Activated CD4-positive, alpha-beta T cell treated with anti-CD3 and anti-CD28 coated beads for 48 hours (primary cell): ENCODE measurements around the gene UNC5CL.

Experiments used
- DNase-seq: peaks from one replicate; pipeline ENCODE4 v3.0.0-alpha.2; 2020

The UNC5CL gene

GRCh38 chr6:41039060-41039998, at the start of gene UNC5CL:
Gene UNC5CL (minus strand): TSS chr6:41039221. CDS start chr6:41035074, 4,147 bp downstream.
- peak; percentile 76 for DNase-seq

DNA sequence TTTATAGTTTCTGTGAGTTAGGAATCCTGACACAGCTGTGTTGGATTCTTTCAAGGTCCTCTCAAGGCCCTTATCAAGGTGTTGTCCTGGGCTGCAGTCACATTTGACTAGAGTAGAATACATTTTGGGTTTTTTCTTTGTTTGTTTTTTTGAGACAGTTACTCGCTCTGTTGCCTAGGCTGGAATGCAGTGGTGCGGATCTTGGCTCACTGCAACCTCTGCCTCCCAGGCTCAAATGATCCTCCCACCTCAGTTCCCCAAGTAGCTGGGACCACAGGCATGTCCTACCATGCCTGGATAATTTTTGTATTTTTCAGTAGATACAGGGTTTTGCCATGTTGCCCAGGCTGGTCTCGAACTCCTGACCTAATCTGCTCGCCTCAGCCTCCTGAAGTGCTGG, 49.4 kb upstream of the UNC5CL start:
- DNase-seq, result no peak

DNA sequence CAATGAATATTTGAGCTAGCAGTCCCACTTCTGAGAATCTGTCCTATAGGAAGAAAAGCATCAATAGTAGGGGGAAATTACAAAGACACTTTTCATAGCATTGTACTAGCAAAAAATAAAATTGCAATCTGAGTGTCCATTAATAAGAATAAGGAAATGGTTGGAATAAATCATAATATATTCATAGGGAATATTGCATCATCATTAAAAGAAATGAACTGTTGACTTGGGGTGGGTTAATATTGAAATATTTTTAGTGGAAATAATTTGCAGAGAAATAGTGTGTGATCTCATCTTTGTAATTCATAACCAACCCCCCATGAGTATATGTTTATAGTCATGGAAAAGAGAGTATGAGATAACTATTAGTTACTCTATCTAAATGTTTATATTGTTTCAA, 46.2 kb upstream of the UNC5CL start:
- DNase-seq, result no peak

DNA sequence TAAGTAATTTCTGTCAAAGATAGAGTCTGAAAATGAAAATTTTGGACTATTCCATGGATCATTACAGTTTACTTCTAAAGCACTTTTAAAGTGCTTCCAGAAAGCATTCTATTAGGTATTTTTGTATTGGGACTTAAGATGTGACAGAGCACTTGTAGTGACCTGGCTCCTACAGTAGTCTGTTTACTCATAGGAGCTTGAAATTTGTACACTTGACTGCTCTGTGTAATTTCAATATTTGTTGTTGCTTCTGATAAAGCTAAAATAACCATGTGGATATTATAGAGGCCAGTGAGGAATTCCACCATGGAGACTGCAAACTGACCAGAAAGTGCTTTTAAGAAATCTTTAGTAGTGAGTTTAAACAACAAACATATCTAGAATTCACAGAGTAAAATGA, 44.1 kb upstream of the UNC5CL start:
- no peak for DNase-seq

- DNase-seq, result no peak
Observed at GRCh38 chr6:41080621-41081020, 41.6 kb upstream of the UNC5CL start.

GRCh38 chr6:41079080-41079479, 40.1 kb upstream of the UNC5CL start:
- no peak for DNase-seq

DNA sequence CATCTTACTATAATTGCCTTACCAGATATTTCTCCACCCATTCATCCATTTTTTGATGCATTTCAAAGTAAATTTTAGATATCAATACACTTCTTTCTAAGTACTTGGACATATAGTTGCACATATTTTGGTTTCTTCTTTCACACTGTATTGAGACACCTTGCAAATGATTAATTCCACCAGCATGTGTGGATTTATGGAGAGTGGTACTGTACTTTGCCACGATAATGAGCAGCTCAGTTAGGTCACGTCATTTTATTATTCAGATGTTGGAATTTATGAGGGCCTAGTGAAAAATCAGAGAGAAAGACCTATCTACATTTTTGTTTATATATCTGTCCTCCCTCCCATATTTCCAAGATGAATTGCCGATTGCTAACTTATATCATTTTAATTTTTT, 39.1 kb upstream of the UNC5CL start:
- no peak for DNase-seq

DNA sequence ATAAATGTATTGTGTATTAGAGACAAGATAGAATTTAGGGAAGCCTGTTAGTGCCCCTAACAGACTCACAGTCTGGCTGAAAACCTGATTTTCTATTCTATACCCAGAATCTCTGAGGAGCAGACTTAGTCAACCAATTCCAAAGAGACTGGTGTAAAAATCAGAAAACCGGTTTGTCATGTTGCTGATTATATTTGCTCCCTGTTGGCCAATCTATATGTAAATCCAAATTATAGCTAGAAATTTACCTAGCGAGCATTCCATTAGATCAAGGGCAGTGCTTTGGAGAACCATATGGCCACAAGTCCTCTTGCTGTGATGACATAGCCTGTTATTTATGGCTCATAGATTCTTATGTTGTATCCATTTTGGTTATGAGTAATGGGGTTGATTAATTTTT, 38.5 kb upstream of the UNC5CL start:
- DNase-seq, result no peak

GRCh38 chr6:41075651-41076626, 36.9 kb upstream of the UNC5CL start:
- DNase-seq, result no peak

GRCh38 chr6:41074692-41075436, 35.8 kb upstream of the UNC5CL start:
- no peak for DNase-seq

DNA sequence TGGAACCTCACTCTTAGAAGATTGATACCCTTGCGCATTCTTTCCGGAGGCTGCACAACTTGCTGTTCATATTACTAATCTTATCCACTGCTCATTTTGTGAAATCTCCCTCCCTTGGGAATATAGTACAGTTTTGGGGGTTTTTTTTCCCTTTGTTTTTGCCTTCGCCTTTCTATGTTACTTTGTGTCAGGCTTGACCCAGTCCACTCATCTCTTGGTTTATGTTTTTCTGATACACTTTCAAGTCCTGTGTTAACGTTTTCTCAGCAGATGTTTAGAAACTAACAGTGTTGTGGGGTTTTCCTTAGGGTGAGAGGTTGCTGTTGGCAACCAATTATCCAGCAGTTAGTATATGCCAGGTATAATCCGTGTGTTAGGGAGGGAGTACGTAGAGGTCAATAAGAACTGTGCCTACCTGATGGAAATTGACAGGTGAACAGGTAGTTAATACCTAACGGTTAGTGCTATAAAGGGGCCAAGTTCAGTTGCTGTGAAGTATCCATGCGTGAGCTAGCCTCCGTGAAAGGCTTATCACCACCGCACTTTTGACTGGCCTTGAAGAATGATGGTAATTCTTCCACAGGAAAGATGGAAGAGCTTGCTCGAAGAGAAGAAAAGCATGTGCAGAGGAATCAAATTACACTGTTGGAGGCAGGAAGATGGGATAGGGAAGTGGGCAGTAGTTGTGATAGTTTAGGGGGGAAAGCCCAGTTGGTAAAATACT, 35.1 kb upstream of the UNC5CL start:
- no peak for DNase-seq

DNA sequence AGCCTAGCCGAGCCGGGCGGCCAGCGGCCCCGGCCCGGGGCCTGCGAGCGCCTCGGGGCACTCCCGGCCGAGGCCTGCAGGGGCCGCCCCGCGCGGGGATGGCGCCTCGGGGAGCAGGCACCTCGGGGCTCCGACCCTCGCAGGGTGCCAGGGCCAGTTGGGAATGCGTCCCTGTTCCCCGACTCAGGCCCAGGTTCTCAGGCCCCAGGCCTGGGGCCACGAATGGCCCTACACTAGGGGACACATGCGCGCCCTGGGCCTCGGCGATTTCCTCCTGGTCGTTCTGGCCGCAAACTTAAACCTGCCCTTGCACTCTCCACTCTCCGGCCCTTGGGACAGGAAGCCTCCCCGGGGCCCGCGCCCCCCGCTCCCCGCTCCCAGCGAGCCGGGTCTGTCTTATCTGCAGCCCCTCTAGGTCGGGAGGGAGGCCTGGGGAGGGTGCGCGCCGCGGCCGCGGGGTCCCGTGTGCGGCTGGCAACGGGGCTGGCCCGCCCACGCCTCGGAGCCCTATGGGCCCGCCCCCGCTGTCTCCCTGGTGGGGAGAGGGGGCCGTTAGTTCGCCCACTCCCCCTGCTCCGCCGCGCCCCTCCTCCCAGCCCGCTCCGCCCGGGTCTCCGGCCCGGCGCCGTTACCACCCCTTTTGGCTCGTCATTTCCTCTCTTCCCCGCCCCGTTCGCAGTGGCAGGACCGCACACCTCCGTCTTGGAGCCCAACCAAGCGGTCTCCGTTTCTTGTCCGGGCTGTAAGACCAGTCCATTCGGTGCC, 34.4 kb upstream of the UNC5CL start:
- DNase-seq, result peak; percentile 86

GRCh38 chr6:41072836-41073202, 33.8 kb upstream of the UNC5CL start, which contains the start of gene NFYA:
Gene NFYA (plus strand): TSS chr6:41072974. CDS start chr6:41079090, 6,116 bp downstream.
- peak; percentile 100 for DNase-seq

GRCh38 chr6:41071923-41072835, 33.2 kb upstream of the UNC5CL start, which contains the start of gene OARD1:
Gene OARD1 (minus strand): TSS chr6:41072356. CDS start chr6:41071634, 722 bp downstream.
- DNase-seq, result peak; percentile 99

GRCh38 chr6:41071501-41071922, 32.5 kb upstream of the UNC5CL start:
- no peak for DNase-seq

DNA sequence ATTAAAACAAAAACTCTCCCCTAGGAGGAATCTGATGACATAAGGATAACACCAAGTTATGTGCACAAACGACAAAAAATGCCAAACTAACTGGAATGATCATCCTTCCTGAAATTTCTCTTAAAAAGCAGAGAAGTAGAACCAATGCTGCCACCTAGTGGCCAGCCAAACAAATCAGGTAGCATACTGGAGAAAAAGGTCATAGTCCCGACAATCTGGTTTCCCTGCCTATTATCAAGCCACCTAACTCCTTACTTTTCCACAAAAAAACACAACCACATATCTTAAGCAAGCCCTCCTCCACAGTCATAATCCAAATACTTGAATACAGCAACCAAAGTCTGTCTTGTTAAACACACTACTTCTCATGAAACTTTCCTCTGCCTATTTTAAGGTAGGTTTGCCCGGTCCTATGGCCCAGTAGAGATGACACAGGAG, 27.9 kb upstream of the UNC5CL start:
- DNase-seq, result peak; percentile 73

- DNase-seq, result no peak
Observed at GRCh38 chr6:41065550-41066026, 26.6 kb upstream of the UNC5CL start.

GRCh38 chr6:41064841-41065240, 25.8 kb upstream of the UNC5CL start:
- DNase-seq, result no peak

DNA sequence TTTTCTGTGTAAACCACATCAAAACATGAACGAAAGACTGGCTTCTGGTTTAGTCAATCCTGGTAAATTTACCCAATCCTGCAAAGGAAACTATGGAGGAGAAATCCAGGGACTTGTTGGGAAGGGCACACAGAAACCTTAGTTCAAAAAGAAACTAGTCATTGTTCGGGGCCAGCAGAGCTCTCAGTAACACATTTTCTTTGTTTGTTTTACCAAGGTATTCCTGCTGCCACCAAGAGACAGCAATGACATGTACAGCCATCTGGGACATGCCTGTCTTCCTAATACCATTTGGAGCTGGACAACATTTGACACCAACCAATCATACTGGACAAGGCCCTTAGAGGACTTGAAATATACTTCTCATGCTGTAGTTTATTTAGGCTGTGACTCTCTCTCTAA, 24.9 kb upstream of the UNC5CL start:
- DNase-seq, result no peak

DNA sequence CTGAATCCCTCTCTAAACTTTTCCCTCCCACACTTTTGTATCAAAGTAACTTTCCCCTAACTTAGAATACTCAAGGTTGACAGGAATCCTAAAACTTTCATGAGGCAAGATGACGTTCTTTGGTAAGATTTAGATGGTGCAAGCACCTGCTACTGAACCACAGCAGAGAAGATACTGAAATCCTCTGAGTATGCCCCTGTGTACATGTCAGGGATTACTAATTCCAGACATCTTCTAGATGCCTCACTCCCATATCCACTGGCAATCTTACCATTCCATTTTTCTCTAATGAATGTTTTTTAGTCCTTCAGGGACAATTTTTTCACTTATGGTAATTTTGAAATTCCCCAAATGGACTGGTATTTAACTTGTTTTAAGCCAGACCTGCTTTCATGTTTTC, 23.0 kb upstream of the UNC5CL start:
- no peak for DNase-seq
